ENCODE measurements around the gene GAP43.

GAP43 gene

GRCh38 chr3:115666920-115667737 lies 43.8 kb downstream of the GAP43 start:
- Histone ChIP-seq H3K9ac (ENCODE audit: low read length) (no peak overlapping the region), H3K36me3 (ENCODE audit: control insufficient read depth, insufficient read depth, low read length, severe bottlenecking) (no peaks in the 10 kb centered on the region), H3K27me3 (replicated peaks; ENCODE audit: control insufficient read depth, insufficient read depth, low read length) (no peaks in the 10 kb centered on the region), H3K9me3 (ENCODE audit: control insufficient read depth, low read length) (no peaks in the 10 kb centered on the region), H3K4me1 (ENCODE audit: control insufficient read depth, insufficient read depth, low read length) (peaks cover 35% of the 10 kb centered on the region), H3K4me3 (ENCODE audit: low read length) (no peak overlapping the region)
- peak; percentile 28 for DNase-seq (ENCODE audit: low read depth)

- peaks cover 39% of the 10 kb centered on the region for H3K4me1 ChIP-seq (ENCODE audit: control insufficient read depth, insufficient read depth, low read length)
- H3K9ac ChIP-seq (ENCODE audit: low read length), result no peak overlapping the region
- H3K9me3 ChIP-seq (ENCODE audit: control insufficient read depth, low read length), result no peaks in the 10 kb centered on the region
- no peaks in the 10 kb centered on the region for H3K27me3 ChIP-seq (replicated peaks; ENCODE audit: control insufficient read depth, insufficient read depth, low read length)
- no peaks in the 10 kb centered on the region for H3K36me3 ChIP-seq (ENCODE audit: control insufficient read depth, insufficient read depth, low read length, severe bottlenecking)
- no peak overlapping the region for H3K4me3 ChIP-seq (ENCODE audit: low read length)
- DNase-seq (ENCODE audit: low read depth), result no peak
Observed at GRCh38 chr3:115667738-115668065, 44.4 kb downstream of the GAP43 start.

GRCh38 chr3:115670911-115671310 lies 47.6 kb downstream of the GAP43 start:
- Histone ChIP-seq H3K36me3 (ENCODE audit: control insufficient read depth, insufficient read depth, low read length, severe bottlenecking) (no peaks in the 10 kb centered on the region), H3K4me3 (ENCODE audit: low read length) (peak overlapping the region; percentile 33), H3K9ac (ENCODE audit: low read length) (no peak overlapping the region), H3K27me3 (replicated peaks; ENCODE audit: control insufficient read depth, insufficient read depth, low read length) (no peaks in the 10 kb centered on the region), H3K4me1 (ENCODE audit: control insufficient read depth, insufficient read depth, low read length) (peaks cover 46% of the 10 kb centered on the region), H3K9me3 (ENCODE audit: control insufficient read depth, low read length) (no peaks in the 10 kb centered on the region)
- DNase-seq (ENCODE audit: low read depth), result peak; percentile 37

GRCh38 chr3:115671761-115672455 lies 48.6 kb downstream of the GAP43 start:
- peak overlapping the region; percentile 33 for H3K4me3 ChIP-seq (ENCODE audit: low read length)
- H3K9me3 ChIP-seq (ENCODE audit: control insufficient read depth, low read length), result no peaks in the 10 kb centered on the region
- peak; percentile 20 for DNase-seq (ENCODE audit: low read depth)
- no peaks in the 10 kb centered on the region for H3K27me3 ChIP-seq (replicated peaks; ENCODE audit: control insufficient read depth, insufficient read depth, low read length)
- H3K4me1 ChIP-seq (ENCODE audit: control insufficient read depth, insufficient read depth, low read length), result peaks cover 39% of the 10 kb centered on the region
- no peaks in the 10 kb centered on the region for H3K36me3 ChIP-seq (ENCODE audit: control insufficient read depth, insufficient read depth, low read length, severe bottlenecking)
- peak overlapping the region; percentile 77 for H3K9ac ChIP-seq (ENCODE audit: low read length)

DNA sequence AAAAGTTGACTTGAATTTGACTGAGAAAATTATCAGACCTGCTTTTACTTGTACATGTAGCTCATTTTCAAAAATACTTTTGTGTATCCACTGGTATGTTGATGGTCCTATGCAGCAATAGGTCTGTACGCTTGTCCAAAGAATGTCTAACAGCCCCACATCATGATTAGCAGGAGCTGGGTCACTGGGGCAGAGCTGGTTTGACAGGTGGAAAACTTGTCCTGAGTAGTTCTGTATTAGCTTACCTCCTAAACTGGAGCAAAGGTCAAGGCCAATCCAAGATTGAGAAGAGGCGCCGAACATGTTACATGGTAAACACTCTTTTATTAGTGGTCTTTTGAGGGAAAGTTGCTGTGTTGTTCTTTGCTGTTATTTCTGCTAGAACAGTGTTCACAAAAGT lies 50.6 kb downstream of the GAP43 start:
- H3K4me1 ChIP-seq (ENCODE audit: control insufficient read depth, insufficient read depth, low read length), result peaks cover 29% of the 10 kb centered on the region
- no peaks in the 10 kb centered on the region for H3K36me3 ChIP-seq (ENCODE audit: control insufficient read depth, insufficient read depth, low read length, severe bottlenecking)
- H3K9ac ChIP-seq (ENCODE audit: low read length), result no peak overlapping the region
- H3K4me3 ChIP-seq (ENCODE audit: low read length), result no peak overlapping the region
- DNase-seq (ENCODE audit: low read depth), result no peak
- H3K27me3 ChIP-seq (replicated peaks; ENCODE audit: control insufficient read depth, insufficient read depth, low read length), result no peaks in the 10 kb centered on the region
- H3K9me3 ChIP-seq (ENCODE audit: control insufficient read depth, low read length), result no peaks in the 10 kb centered on the region

DNA sequence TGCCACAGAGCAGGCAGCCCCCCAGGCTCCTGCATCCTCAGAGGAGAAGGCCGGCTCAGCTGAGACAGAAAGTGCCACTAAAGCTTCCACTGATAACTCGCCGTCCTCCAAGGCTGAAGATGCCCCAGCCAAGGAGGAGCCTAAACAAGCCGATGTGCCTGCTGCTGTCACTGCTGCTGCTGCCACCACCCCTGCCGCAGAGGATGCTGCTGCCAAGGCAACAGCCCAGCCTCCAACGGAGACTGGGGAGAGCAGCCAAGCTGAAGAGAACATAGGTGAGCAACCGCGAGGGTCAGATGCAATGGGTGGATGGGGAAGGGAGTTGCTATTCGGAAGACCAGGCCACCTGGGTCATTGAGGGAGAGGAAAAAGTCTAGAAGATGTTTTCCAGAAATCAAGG lies 53.0 kb downstream of the GAP43 start:
- Histone ChIP-seq H3K27me3 (replicated peaks; ENCODE audit: control insufficient read depth, insufficient read depth, low read length) (no peaks in the 10 kb centered on the region), H3K4me3 (ENCODE audit: low read length) (no peak overlapping the region), H3K36me3 (ENCODE audit: control insufficient read depth, insufficient read depth, low read length, severe bottlenecking) (no peaks in the 10 kb centered on the region), H3K9me3 (ENCODE audit: control insufficient read depth, low read length) (no peaks in the 10 kb centered on the region), H3K4me1 (ENCODE audit: control insufficient read depth, insufficient read depth, low read length) (peaks cover 19% of the 10 kb centered on the region), H3K9ac (ENCODE audit: low read length) (no peak overlapping the region)
- DNase-seq (ENCODE audit: low read depth), result no peak

GRCh38 chr3:115680803-115681345 lies 57.6 kb downstream of the GAP43 start:
- no peaks in the 10 kb centered on the region for H3K9me3 ChIP-seq (ENCODE audit: control insufficient read depth, low read length)
- no peaks in the 10 kb centered on the region for H3K27me3 ChIP-seq (replicated peaks; ENCODE audit: control insufficient read depth, insufficient read depth, low read length)
- DNase-seq (ENCODE audit: low read depth), result no peak
- H3K36me3 ChIP-seq (ENCODE audit: control insufficient read depth, insufficient read depth, low read length, severe bottlenecking), result no peaks in the 10 kb centered on the region
- H3K4me3 ChIP-seq (ENCODE audit: low read length), result no peak overlapping the region
- H3K9ac ChIP-seq (ENCODE audit: low read length), result no peak overlapping the region
- H3K4me1 ChIP-seq (ENCODE audit: control insufficient read depth, insufficient read depth, low read length), result no peaks in the 10 kb centered on the region

DNA sequence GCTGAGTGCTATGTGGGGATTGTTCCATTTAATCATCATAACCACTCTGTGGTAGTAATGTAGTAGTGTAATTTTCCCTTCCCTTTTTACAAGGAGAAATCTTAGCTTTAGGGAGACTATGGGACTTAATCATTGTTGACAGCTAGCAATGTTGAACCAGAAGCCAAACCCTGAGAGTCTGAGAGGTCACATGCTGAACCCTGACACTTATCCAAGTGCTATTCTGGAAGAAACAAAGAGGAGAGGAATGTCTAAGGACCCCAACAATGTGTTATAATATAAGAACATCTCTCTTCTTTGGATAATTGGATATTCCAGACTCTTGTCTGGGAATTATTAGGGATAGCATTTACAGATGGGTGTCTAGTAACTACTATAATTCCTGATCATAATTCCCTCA lies 58.4 kb downstream of the GAP43 start:
- Histone ChIP-seq H3K27me3 (replicated peaks; ENCODE audit: control insufficient read depth, insufficient read depth, low read length) (no peaks in the 10 kb centered on the region), H3K4me1 (ENCODE audit: control insufficient read depth, insufficient read depth, low read length) (no peaks in the 10 kb centered on the region), H3K36me3 (ENCODE audit: control insufficient read depth, insufficient read depth, low read length, severe bottlenecking) (no peaks in the 10 kb centered on the region), H3K4me3 (ENCODE audit: low read length) (no peak overlapping the region), H3K9me3 (ENCODE audit: control insufficient read depth, low read length) (no peaks in the 10 kb centered on the region), H3K9ac (ENCODE audit: low read length) (no peak overlapping the region)
- no peak for DNase-seq (ENCODE audit: low read depth)

- no peaks in the 10 kb centered on the region for H3K27me3 ChIP-seq (replicated peaks; ENCODE audit: control insufficient read depth, insufficient read depth, low read length)
- H3K9ac ChIP-seq (ENCODE audit: low read length), result no peak overlapping the region
- no peak for DNase-seq (ENCODE audit: low read depth)
- no peaks in the 10 kb centered on the region for H3K9me3 ChIP-seq (ENCODE audit: control insufficient read depth, low read length)
- H3K4me3 ChIP-seq (ENCODE audit: low read length), result no peak overlapping the region
- no peaks in the 10 kb centered on the region for H3K4me1 ChIP-seq (ENCODE audit: control insufficient read depth, insufficient read depth, low read length)
- H3K36me3 ChIP-seq (ENCODE audit: control insufficient read depth, insufficient read depth, low read length, severe bottlenecking), result no peaks in the 10 kb centered on the region
Observed at GRCh38 chr3:115683305-115683704, 60.0 kb downstream of the GAP43 start.

DNA sequence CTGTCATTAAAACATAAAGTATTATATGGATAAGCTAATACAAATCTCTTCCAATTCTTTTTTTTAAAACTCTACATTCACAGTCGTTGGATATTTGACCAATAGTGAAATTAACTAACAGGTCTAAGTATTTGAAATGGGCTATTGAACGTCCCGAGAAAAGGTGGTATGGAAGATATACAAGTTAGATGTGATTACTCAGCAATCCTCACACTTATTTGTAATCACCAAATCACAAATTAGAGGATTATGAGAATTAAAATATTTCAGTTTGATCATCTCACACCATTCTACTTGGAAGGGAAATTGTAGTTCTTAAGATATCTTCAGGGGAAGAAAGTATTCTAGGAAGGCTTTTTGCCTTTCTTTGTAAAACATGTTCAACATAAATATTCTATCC lies 60.5 kb downstream of the GAP43 start:
- Histone ChIP-seq H3K36me3 (ENCODE audit: control insufficient read depth, insufficient read depth, low read length, severe bottlenecking) (no peaks in the 10 kb centered on the region), H3K4me1 (ENCODE audit: control insufficient read depth, insufficient read depth, low read length) (no peaks in the 10 kb centered on the region), H3K27me3 (replicated peaks; ENCODE audit: control insufficient read depth, insufficient read depth, low read length) (no peaks in the 10 kb centered on the region), H3K9ac (ENCODE audit: low read length) (no peak overlapping the region), H3K4me3 (ENCODE audit: low read length) (no peak overlapping the region), H3K9me3 (ENCODE audit: control insufficient read depth, low read length) (no peaks in the 10 kb centered on the region)
- DNase-seq (ENCODE audit: low read depth), result no peak

DNA sequence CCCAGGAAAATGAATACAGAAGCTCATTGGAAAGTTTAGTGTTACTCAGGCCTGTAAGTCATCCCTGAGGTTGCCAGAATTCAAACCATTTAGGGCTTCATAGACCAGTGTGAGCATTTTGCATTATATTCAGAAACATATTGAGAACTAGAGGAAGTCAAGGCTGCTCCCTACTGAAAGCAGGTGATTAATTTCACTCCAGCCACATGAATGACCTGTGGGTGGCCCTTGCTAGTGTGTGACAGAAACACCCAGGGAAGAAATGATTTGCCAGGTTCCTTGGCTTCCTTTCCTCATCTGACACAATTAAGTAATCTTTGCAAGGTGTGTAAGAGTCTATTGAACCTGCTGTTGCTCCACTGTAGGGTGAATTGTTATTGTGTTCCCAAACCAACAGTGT lies 61.8 kb downstream of the GAP43 start:
- no peak overlapping the region for H3K9ac ChIP-seq (ENCODE audit: low read length)
- no peaks in the 10 kb centered on the region for H3K36me3 ChIP-seq (ENCODE audit: control insufficient read depth, insufficient read depth, low read length, severe bottlenecking)
- H3K4me1 ChIP-seq (ENCODE audit: control insufficient read depth, insufficient read depth, low read length), result no peaks in the 10 kb centered on the region
- no peaks in the 10 kb centered on the region for H3K9me3 ChIP-seq (ENCODE audit: control insufficient read depth, low read length)
- no peak for DNase-seq (ENCODE audit: low read depth)
- no peak overlapping the region for H3K4me3 ChIP-seq (ENCODE audit: low read length)
- no peaks in the 10 kb centered on the region for H3K27me3 ChIP-seq (replicated peaks; ENCODE audit: control insufficient read depth, insufficient read depth, low read length)

Measured in adipocyte (in vitro differentiated cells).